Progenitor cell of endocrine pancreas (in vitro differentiated cells): ENCODE results near the gene ZNF451. TPM values are rescaled to one million over a fixed set of nuclear protein-coding genes. Genes with fewer than 3 reads are reported as not detected.
"Not testable (repeated sequence)": the region's sequence is repeated elsewhere in the genome, so short reads cannot be mapped to it uniquely, and the experiment has no call there.

Experiments used
- DNase-seq: peaks from one replicate; pipeline ENCODE4 v3.0.0; 2021; ENCODE audit warnings: low spot score; ENCODE audit not compliant: unreplicated experiment
- H3K27ac Mint-ChIP-seq: 2 replicates; pipeline ENCODE4 v1.8.0; 2021; ENCODE audit warnings: mild to moderate bottlenecking, moderate library complexity, mixed read lengths
- H3K27me3 Mint-ChIP-seq: 2 replicates; pipeline ENCODE4 v1.8.0; 2021; ENCODE audit warnings: mixed read lengths
- H3K36me3 Mint-ChIP-seq: 2 replicates; pipeline ENCODE4 v1.8.0; 2022; ENCODE audit warnings: mixed read lengths; ENCODE audit not compliant: insufficient read depth
- H3K4me1 Mint-ChIP-seq: 2 replicates; pipeline ENCODE4 v1.8.0; 2021; ENCODE audit warnings: low read depth, mixed read lengths
- H3K4me3 Mint-ChIP-seq: 2 replicates; pipeline ENCODE4 v1.8.0; 2021; ENCODE audit warnings: low read depth, mild to moderate bottlenecking, moderate library complexity, mixed read lengths
- H3K9me3 Mint-ChIP-seq: 2 replicates; pipeline ENCODE4 v1.8.0; 2021; ENCODE audit warnings: low read depth, mixed read lengths
- CTCF ChIP-seq: fragments of 200-600 bp; sonication (generic); IDR thresholded peaks from one replicate; pipeline ENCODE4 v1.5.0; 2021; ENCODE audit warnings: antibody characterized with exemption, mild to moderate bottlenecking; ENCODE audit not compliant: unreplicated experiment
- long read RNA-seq: library from polyadenylated mRNA; unstranded; transcript quantifications from one replicate; pipeline ENCODE4 v2.0.0, GENCODE V29; 2020
- total RNA-seq: library from RNA; stranded (reverse); gene quantifications from 2 replicates; pipeline ENCODE4 v1.2.1, GENCODE V29; 2021

The ZNF451 gene
- 66.3 and 70.6 TPM in 2 replicates for total RNA-seq
- long read RNA-seq, full-length matches to known transcripts = 40 of 82 reads
- long read RNA-seq, partial matches to known transcripts = 30 of 82 reads
- long read RNA-seq, other reads (novel, unspliced or antisense) = 12 of 82 reads

- DNase-seq = peak; percentile 91
- peak; percentile 8 for TF ChIP-seq CTCF
- H3K27me3 Mint-ChIP-seq = no peaks in the 10 kb centered on the region
- H3K36me3 Mint-ChIP-seq = peaks cover 6% of the 10 kb centered on the region
- peak within 1 kb of the TSS; percentile 86 for H3K4me3 Mint-ChIP-seq
- peak within 1 kb of the TSS; percentile 97 for H3K27ac Mint-ChIP-seq
- H3K9me3 Mint-ChIP-seq = no peaks in the 10 kb centered on the region
- peaks cover 20% of the 10 kb centered on the region for H3K4me1 Mint-ChIP-seq
Observed at GRCh38 chr6:57089687-57090457, at the start of gene ZNF451. Gene ZNF451 (plus strand): TSS chr6:57090188. CDS start chr6:57090254, 66 bp downstream.

GRCh38 chr6:57044061-57044460 is 45.9 kb upstream of the ZNF451 start:
- H3K36me3 Mint-ChIP-seq, DNase-seq, H3K27ac Mint-ChIP-seq, H3K9me3 Mint-ChIP-seq, H3K4me3 Mint-ChIP-seq: not testable (repeated sequence)
- peaks cover 14% of the 10 kb centered on the region for H3K4me1 Mint-ChIP-seq
- H3K27me3 Mint-ChIP-seq = peaks cover 45% of the 10 kb centered on the region

GRCh38 chr6:57044568-57044967 is 45.4 kb upstream of the ZNF451 start:
- Mint-ChIP-seq H3K4me3 (peak overlapping the region; percentile 5), H3K36me3 (peaks cover 8% of the 10 kb centered on the region), H3K9me3 (peaks cover 3% of the 10 kb centered on the region), H3K4me1 (peaks cover 18% of the 10 kb centered on the region), H3K27ac (no peak overlapping the region), H3K27me3 (peaks cover 41% of the 10 kb centered on the region)
- TF ChIP-seq CTCF = no peak
- no peak for DNase-seq

GRCh38 chr6:57046332-57047256 is 43.4 kb upstream of the ZNF451 start, which contains the start of gene KIAA1586:
Gene KIAA1586 (plus strand): TSS chr6:57046693. CDS start chr6:57046756, 63 bp downstream.
- DNase-seq = peak; percentile 63
- peaks cover 24% of the 10 kb centered on the region for H3K27me3 Mint-ChIP-seq
- not testable (repeated sequence) for H3K9me3 Mint-ChIP-seq
- H3K4me1 Mint-ChIP-seq = peaks cover 19% of the 10 kb centered on the region
- H3K4me3 Mint-ChIP-seq = peak within 1 kb of the TSS; percentile 92
- H3K27ac Mint-ChIP-seq = peak within 1 kb of the TSS; percentile 98
- peaks cover 17% of the 10 kb centered on the region for H3K36me3 Mint-ChIP-seq

GRCh38 chr6:57047257-57047585 is 42.8 kb upstream of the ZNF451 start:
- H3K27ac Mint-ChIP-seq, H3K9me3 Mint-ChIP-seq, H3K4me3 Mint-ChIP-seq, DNase-seq: not testable (repeated sequence)
- Mint-ChIP-seq H3K4me1 (peaks cover 19% of the 10 kb centered on the region), H3K36me3 (peaks cover 19% of the 10 kb centered on the region), H3K27me3 (peaks cover 18% of the 10 kb centered on the region)

- H3K4me3 Mint-ChIP-seq = peak overlapping the region; percentile 45
- H3K36me3 Mint-ChIP-seq = peaks cover 21% of the 10 kb centered on the region
- H3K27me3 Mint-ChIP-seq = peaks cover 15% of the 10 kb centered on the region
- DNase-seq, H3K27ac Mint-ChIP-seq, H3K9me3 Mint-ChIP-seq: not testable (repeated sequence)
- H3K4me1 Mint-ChIP-seq = peaks cover 19% of the 10 kb centered on the region
Observed at GRCh38 chr6:57047859-57048258, 42.1 kb upstream of the ZNF451 start.

- no peak for TF ChIP-seq CTCF
- H3K4me1 Mint-ChIP-seq = peaks cover 19% of the 10 kb centered on the region
- no peak for DNase-seq
- H3K4me3 Mint-ChIP-seq = peak overlapping the region; percentile 45
- no peak overlapping the region for H3K27ac Mint-ChIP-seq
- peaks cover 10% of the 10 kb centered on the region for H3K27me3 Mint-ChIP-seq
- H3K36me3 Mint-ChIP-seq = peaks cover 25% of the 10 kb centered on the region
- peaks cover 3% of the 10 kb centered on the region for H3K9me3 Mint-ChIP-seq
Observed at GRCh38 chr6:57048577-57048976, 41.4 kb upstream of the ZNF451 start.
